Activated T-helper 9 cell treated with anti-CD3 and anti-CD28 coated beads, Interleukin-2, amount 50 U/mL, for 16 hours (primary cell): ENCODE results near the gene TUG1.

Experiments
- DNase-seq: peaks from one replicate; pipeline ENCODE4 v3.0.0-alpha.2; 2020; ENCODE audit warnings: low read depth

Gene TUG1

DNA sequence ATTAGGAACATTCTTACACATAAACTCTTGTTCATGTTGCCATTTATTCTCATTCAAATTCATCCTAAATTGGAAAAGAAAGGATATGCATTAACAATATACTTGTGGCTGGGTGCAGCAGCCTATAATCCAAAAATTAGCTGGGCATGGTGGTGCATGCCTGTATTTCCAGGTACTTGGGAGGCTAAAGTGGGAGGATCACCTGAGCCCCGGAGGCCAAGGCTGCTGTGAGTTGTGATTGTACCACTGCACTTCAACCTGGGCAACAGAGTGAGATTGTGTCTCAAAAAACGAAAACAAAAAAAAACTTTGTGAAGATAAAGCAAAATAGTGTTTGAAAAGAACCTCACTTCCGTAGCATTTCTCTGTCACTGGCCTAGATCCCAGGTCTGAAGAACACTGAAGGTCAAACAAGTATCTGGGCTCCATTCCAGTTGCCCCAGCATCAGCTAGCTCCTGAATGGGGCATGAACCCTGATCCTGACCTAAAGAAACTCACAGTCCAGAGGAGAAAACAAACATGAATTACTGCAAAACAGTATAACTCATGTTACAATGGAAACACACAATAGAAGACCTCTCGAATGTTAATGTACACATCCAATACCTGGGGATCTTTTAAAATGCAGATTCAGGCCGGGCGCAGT lies 32.2 kb downstream of the TUG1 start:
- no peak for DNase-seq

DNA sequence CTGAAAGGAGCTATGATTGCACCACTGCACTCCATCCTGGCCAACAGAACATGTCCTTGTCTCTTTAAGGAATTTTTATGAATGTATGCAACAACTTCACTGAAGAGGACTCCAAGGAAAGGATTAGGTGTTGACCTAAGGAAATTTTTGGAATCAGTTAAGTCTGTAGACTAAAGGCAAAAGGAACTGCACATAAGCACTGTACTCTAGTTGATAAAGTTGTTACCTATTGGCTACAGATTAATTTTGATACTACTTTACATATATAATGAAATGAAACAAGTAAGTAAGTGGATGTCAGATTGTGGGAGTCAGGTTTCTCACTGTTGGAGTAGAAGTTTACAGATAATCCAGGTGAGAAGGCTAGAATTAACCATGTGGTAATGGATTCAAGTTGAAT lies 36.5 kb downstream of the TUG1 start:
- DNase-seq = no peak

DNA sequence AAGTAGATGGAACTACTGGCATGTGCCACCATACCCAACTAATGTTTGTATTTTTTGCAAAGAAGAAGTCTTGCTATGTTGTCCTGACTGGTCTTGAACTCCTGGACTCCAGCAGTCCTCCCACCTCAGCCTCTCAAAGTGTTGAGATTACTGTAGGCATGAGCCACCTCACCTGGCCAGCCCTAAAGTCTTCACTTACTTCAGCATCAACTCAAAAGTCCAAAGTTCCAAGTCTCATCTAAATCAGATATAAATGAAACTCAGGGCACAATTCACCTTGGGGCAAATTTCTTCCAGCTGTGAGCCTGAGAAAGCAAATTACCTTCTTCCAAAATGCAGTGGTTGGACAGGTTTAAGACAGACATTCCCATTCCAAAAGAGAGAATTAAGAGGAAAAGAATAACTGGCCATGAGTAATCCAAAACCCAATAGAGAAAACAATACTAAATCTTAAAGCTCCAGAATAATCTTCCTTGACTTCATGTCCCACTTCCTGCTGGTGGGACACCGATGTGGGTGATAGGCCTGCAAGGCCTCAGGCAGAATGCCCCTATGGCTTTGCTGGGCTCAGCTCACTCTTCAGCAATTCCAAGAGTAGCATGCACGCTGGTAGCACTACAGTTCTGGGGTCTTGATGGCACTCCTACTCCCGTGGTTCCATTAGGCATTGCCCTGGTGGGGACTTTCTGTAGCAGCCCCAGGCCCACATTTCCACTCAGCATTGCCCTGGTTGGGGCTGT lies 50.3 kb downstream of the TUG1 start:
- DNase-seq = no peak

DNA sequence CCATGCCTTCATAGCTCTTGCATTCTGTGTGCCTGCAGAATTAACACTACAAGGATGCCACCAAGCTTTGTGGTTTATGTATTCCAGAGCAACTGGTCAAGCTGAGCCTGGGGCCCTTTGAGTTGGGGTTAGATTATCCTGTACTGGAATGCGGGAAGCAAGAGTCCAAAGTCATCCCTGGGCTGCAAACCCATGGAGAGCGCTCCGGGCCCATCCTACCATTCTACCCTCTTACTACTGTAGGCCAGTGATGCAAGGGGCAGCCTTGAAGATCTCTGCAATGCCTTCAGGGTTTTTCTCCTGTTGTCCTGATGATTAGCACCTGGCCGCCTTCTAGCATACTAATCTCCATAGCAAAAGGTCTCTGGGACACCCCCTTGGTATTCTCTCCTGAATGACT lies 51.3 kb downstream of the TUG1 start:
- DNase-seq = no peak

DNA sequence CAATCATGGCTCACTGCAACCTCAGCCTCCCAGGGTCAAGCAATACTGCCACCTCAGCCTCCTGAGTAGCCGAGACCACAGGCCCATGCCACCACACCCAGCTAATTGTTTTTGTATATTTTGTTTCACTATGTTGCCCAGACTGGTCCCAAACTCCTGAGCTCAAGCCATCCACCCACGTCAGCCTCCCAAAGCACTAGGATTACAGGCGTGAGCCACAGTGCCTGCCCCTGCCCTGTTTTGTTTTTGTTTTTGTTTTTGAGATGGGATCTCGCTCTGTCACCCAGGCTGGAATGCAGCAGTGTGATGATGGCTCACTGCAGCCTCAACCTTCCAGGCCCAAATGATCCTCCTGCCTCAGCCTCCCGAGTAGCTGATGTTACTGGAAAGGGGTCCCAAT lies 53.5 kb downstream of the TUG1 start:
- DNase-seq = no peak
